DMS 273 (cell line): Measurements from ENCODE around the gene SLC25A11.

Experiments
- DNase-seq: peaks from one replicate; lab custom pipeline; 2025; ENCODE audit not compliant: unreplicated experiment; lab: John Stamatoyannopoulos, UW

Gene SLC25A11

DNA sequence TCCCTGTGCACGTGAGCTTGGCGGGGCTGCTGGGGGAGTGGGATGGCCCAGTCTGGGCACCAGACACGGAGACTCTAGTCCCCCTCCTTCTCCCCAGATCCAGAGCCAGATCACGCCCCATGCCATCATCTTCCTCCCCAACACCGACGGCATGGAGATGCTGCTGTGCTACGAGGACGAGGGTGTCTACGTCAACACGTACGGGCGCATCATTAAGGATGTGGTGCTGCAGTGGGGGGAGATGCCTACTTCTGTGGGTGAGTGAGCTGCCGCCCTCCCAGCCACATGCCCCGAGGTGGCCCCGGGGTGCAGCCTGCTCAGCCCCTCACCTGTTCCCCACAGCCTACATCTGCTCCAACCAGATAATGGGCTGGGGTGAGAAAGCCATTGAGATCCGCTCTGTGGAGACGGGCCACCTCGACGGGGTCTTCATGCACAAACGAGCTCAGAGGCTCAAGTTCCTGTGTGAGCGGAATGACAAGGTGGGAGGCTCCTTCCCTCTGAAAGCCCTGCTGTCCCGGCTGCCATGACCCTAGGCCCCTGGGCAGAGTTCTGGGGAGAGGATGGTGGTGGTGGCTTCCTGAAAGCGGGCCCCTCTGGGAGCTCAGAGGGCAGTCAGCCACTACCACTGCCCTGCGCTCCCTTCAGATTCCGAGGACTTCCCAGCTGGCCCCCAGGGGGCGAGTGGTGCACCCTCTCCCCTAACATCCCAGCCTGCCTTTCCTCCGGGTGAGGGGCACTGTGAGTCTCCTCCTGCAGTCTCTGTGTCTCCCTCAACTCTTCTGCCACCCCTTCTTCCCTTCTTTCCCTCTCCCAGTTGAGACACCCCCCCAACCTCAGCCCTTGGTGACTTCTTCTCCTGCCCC lies 43.3 kb downstream of the SLC25A11 start:
- DNase-seq, result no peak

DNA sequence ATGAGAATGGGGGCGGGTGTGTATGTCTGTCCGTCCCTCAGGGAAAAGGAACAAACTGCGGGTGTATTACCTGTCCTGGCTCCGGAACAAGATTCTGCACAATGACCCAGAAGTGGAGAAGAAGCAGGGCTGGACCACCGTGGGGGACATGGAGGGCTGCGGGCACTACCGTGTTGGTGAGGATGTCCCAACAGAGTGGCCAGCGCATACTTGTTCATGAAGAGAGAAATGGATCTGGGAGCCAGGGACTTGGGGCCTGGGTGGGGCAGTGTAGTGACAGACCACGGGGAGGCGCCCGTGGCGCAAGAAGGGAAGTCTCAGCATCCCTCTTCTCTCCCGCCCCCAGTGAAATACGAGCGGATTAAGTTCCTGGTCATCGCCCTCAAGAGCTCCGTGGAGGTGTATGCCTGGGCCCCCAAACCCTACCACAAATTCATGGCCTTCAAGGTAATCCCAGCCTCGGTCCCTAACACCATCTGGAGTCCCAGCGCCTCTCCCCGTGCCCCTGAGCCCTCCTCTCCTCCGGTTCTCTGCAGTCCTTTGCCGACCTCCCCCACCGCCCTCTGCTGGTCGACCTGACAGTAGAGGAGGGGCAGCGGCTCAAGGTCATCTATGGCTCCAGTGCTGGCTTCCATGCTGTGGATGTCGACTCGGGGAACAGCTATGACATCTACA lies 44.1 kb downstream of the SLC25A11 start:
- no peak for DNase-seq

DNA sequence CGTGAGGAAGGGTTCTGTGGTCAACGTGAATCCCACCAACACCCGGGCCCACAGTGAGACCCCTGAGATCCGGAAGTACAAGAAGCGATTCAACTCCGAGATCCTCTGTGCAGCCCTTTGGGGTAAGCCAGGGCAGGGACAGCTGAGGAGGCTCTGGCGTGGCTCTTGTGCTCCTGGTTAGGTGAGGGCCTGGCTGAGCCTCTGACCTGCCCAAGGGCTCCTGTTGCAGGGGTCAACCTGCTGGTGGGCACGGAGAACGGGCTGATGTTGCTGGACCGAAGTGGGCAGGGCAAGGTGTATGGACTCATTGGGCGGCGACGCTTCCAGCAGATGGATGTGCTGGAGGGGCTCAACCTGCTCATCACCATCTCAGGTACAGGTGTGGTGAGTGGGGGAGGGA lies 44.7 kb downstream of the SLC25A11 start:
- DNase-seq, result no peak

DNA sequence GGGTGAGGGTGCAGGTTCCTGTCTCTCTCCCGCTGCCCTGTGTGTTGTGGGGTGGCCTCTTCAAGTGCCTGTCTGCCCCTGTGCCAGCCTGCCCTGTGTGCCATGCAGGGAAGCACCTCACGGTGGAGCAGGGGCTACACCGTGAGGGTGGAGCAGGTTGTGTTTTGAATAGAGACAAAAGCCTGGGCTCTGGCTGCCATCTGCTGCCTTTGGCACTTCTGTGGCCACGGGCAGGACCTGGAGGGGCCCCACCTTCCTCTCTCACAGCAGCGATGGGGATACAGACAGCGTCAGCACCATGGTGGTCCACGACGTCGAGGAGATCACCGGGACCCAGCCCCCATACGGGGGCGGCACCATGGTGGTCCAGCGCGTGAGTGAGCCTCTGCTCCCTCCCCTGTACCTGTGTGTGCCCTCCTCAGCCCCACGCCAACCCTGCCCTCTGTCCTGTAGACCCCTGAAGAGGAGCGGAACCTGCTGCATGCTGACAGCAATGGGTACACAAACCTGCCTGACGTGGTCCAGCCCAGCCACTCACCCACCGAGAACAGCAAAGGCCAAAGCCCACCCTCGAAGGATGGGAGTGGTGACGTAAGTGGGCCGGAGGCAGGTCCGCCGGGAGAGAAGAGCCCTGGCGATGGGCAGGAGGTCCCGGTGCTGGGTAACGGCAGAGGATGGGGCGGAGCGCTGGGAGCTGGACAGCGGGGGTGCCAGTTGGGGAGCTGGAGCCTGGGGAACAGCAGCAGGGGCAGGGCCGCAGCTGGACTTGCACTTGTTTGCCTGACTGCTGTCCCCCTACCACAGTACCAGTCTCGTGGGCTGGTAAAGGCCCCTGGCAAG lies 45.9 kb downstream of the SLC25A11 start:
- peak; percentile 58 for DNase-seq

DNA sequence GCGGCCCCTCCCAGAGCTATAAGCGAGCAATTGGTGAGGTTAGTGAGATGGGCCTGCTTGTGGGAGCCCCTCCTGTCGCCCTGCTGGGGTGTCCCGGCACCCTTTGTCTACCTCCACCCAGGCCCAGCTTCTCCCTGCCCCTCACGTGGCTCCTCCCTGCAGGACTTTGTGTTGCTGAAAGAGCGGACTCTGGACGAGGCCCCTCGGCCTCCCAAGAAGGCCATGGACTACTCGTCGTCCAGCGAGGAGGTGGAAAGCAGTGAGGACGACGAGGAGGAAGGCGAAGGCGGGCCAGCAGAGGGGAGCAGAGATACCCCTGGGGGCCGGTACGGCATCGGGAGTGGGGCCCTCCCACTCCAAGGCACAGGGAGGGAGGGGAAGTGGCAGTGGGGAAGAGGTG lies 46.6 kb downstream of the SLC25A11 start:
- no peak for DNase-seq

DNA sequence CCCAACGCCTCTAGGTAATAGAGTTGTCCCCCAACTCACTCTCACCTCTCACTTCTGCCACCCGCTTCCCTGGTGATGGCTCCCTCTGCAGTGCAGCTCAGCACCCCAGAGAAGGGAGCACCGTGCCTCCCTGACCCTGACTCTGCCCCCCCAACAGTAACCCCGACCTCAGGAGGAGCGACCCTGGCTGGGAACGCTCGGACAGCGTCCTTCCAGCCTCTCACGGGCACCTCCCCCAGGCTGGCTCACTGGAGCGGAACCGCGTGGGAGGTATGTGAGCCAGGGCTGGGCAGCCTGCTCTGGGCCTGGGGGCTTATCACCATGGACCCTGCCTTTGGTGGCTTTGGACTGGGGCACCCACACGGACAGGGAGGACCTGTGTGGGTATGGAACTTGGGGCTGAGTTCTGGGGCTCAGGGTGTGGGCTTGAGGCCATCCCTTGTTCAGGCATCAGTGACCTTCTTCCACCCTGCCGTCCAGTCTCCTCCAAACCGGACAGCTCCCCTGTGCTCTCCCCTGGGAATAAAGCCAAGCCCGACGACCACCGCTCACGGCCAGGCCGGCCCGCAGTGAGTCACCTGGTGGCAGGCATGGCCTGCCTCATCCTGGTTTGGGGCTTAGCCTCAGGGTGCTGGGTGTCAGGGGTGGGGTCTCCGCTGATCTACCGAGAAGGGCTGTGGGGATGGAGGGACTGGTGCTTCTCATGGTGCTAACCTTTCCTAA lies 47.2 kb downstream of the SLC25A11 start:
- no peak for DNase-seq

DNA sequence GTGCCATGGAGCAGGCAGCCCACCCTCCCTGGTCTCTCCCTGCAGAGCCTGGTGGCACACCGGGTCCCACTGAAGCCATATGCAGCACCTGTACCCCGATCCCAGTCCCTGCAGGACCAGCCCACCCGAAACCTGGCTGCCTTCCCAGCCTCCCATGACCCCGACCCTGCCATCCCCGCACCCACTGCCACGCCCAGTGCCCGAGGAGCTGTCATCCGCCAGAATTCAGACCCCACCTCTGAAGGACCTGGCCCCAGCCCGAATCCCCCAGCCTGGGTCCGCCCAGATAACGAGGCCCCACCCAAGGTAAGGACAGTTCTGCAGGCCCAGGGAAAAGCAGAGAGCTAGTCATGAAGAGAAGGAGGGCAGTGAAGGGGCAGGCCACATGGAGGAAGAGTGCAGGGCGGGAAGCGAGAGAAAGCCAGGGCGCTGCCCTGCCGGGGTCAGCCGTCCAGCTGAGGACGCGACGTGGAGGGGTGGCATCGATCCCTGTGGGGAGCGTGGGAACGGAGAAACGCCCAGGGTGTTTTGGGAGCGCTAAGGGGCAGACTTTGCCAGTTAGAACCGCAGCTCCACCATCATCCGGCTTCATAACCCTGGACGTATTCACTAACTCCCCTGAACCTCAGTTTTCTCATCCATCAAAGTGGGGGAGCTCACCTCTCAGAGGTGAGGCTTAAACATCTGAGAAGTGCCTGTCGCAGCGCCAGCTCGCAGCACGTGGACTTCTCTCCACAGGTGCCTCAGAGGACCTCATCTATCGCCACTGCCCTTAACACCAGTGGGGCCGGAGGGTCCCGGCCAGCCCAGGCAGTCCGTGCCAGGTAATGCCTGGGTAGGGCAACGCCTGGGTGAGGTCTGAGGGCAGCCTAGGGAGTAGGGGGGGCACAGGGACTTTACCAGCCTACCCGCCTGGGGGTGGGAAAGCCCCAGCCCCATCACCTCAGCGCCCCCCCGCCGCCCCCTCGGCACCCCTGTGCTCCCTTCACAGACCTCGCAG lies 48.1 kb downstream of the SLC25A11 start:
- DNase-seq, result no peak

DNA sequence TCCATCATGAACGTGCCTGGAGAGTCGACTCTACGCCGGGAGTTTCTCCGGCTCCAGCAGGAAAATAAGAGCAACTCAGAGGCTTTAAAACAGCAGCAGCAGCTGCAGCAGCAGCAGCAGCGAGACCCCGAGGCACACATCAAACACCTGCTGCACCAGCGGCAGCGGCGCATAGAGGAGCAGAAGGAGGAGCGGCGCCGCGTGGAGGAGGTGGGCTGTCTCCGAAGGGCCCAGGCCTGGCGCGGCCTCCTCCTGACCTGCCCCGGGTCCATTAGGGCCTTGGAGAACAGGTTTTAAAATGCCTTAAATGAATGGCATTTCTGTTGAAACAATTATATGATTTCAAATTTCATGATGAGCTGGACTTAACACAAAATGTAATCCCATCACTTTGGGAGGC lies 52.3 kb downstream of the SLC25A11 start:
- DNase-seq, result no peak
